ENCODE data around the gene SP140L. TPM values are rescaled to one million over a fixed set of nuclear protein-coding genes. Genes with fewer than 3 reads are reported as not detected.
"Not testable (repeated sequence)": the region's sequence is repeated elsewhere in the genome, so short reads cannot be mapped to it uniquely, and the experiment has no call there.

SP140L gene
- total RNA-seq, 1 donor from 2014 or later, result 4.3 TPM

- intact Hi-C loops (cut with micrococcal nuclease), result no loop called here
- H3K36me3 ChIP-seq, result peaks cover 13% of the 10 kb centered on the region
- DNase-seq, result no peak
- TF ChIP-seq, protein P1, sequence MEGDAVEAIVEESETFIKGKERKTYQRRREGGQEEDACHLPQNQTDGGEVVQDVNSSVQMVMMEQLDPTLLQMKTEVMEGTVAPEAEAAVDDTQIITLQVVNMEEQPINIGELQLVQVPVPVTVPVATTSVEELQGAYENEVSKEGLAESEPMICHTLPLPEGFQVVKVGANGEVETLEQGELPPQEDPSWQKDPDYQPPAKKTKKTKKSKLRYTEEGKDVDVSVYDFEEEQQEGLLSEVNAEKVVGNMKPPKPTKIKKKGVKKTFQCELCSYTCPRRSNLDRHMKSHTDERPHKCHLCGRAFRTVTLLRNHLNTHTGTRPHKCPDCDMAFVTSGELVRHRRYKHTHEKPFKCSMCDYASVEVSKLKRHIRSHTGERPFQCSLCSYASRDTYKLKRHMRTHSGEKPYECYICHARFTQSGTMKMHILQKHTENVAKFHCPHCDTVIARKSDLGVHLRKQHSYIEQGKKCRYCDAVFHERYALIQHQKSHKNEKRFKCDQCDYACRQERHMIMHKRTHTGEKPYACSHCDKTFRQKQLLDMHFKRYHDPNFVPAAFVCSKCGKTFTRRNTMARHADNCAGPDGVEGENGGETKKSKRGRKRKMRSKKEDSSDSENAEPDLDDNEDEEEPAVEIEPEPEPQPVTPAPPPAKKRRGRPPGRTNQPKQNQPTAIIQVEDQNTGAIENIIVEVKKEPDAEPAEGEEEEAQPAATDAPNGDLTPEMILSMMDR (IDR thresholded peaks at IDR 0.05; ENCODE audit: borderline replicate concordance), result no peak
- no peaks in the 10 kb centered on the region for H3K27me3 ChIP-seq (ENCODE audit: low read depth)
- no peaks in the 10 kb centered on the region for H3K4me1 ChIP-seq
- H3K9me3 ChIP-seq (replicated peaks), result no peaks in the 10 kb centered on the region
- H3K4me3 ChIP-seq, result no peak overlapping the region
- H3K27ac ChIP-seq (replicated peaks), result no peak overlapping the region
Observed at GRCh38 chr2:230335864-230336506, 9.0 kb downstream of the SP140L start.

GRCh38 chr2:230341936-230342528 is 15.0 kb downstream of the SP140L start:
- DNase-seq; H3K4me1 ChIP-seq; H3K27me3 ChIP-seq (ENCODE audit: low read depth); H3K27ac ChIP-seq (replicated peaks); intact Hi-C loops (cut with micrococcal nuclease); H3K4me3 ChIP-seq: not testable (repeated sequence)
- peaks cover 43% of the 10 kb centered on the region for H3K36me3 ChIP-seq
- H3K9me3 ChIP-seq (replicated peaks), result peaks cover 45% of the 10 kb centered on the region

- H3K27me3 ChIP-seq (ENCODE audit: low read depth), result not testable (repeated sequence)
Observed at GRCh38 chr2:230343041-230343624, 16.1 kb downstream of the SP140L start.

DNA sequence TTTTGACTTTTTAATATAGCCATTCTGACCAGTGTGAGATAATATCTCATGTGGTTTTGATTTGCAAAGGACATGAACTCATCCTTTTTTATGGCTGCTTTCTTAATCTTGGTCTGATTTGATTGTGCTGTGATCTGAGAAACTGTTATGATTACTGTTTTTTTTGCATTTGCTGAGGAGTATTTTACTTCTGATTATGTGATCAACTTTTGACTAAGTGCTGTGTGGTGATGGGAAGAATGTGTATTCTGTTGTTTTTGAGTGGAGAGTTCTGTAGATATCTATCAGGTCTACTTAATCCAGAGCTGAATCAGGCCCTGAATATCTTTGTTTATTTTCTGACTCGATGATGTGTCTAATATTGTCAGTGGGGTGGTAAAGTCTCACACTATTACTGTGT is 16.8 kb downstream of the SP140L start:
- Histone ChIP-seq H3K27me3 (ENCODE audit: low read depth) (no peaks in the 10 kb centered on the region), H3K27ac (replicated peaks) (no peak overlapping the region), H3K36me3 (peaks cover 43% of the 10 kb centered on the region), H3K4me1 (no peaks in the 10 kb centered on the region), H3K9me3 (replicated peaks) (peaks cover 54% of the 10 kb centered on the region), H3K4me3 (no peak overlapping the region)
- intact Hi-C loops (cut with micrococcal nuclease), result no loop called here
- TF ChIP-seq, protein P1 (IDR thresholded peaks at IDR 0.05; ENCODE audit: borderline replicate concordance), result no peak
- DNase-seq, result no peak

More at GRCh38 chr2:230343041-230343624, 16.1 kb downstream of the SP140L start:
- H3K4me1 ChIP-seq; H3K4me3 ChIP-seq; H3K27ac ChIP-seq (replicated peaks); DNase-seq; intact Hi-C loops (cut with micrococcal nuclease): not testable (repeated sequence)
- H3K36me3 ChIP-seq, result peaks cover 43% of the 10 kb centered on the region
- H3K9me3 ChIP-seq (replicated peaks), result peaks cover 54% of the 10 kb centered on the region

DNA sequence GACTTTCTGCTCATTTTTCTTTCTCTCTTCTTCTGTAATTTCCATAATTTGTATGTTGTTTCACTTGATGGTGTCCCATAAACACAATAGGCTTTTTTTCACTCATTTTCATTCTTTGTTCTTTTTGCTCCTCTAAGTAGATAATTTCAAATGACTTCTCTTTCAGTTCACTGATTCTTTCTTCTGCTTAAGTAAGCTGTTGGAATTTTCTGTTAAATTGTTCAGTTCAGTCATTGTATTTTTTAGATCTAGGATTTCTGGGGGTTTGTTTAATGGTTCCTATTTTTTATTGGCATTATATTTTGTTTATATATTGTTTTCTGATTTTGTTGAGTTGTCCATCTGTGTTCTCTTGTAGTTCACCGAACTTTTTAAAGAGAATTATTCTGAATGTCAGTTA is 19.5 kb downstream of the SP140L start:
- Histone ChIP-seq H3K4me1 (no peaks in the 10 kb centered on the region), H3K9me3 (replicated peaks) (peaks cover 54% of the 10 kb centered on the region), H3K27ac (replicated peaks) (no peak overlapping the region), H3K36me3 (peaks cover 43% of the 10 kb centered on the region), H3K27me3 (ENCODE audit: low read depth) (no peaks in the 10 kb centered on the region), H3K4me3 (no peak overlapping the region)
- no peak for DNase-seq
- TF ChIP-seq, protein P1 (IDR thresholded peaks at IDR 0.05; ENCODE audit: borderline replicate concordance), result no peak
- intact Hi-C loops (cut with micrococcal nuclease), result no loop called here

DNA sequence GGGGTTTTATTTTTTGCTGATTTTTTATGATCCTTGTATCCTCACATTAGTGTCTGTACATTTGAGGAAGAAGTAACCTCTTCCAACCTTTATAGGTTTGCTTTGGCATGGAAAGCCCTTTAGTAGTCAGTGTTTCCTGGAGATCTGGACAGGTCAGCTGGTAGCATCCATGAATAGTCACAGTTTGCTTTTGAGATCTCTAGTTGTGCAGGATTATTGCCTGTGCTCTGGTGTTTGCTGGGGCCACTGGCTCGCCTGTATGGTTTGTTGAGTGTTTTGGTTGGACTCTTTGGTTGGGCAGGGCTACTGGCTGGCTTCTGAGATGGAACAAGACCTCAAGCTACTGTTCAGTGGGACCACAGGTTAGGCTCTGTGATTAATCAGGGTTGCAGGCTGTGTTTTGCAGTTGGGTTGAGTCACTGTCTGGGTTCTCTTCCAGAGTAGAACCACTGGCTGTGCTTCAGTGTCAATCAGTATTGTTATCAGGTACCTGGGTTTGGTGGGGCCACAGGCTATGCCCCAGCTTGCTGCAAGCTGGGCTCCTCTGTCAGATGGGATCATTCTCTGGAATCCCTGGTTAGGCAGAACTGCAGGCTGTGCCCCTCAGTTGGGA is 20.0 kb downstream of the SP140L start:
- TF ChIP-seq, protein P1 (IDR thresholded peaks at IDR 0.05; ENCODE audit: borderline replicate concordance), result no peak
- Histone ChIP-seq H3K36me3 (peaks cover 41% of the 10 kb centered on the region), H3K4me3 (no peak overlapping the region), H3K9me3 (replicated peaks) (peaks cover 54% of the 10 kb centered on the region), H3K27me3 (ENCODE audit: low read depth) (no peaks in the 10 kb centered on the region), H3K4me1 (no peaks in the 10 kb centered on the region), H3K27ac (replicated peaks) (no peak overlapping the region)
- no peak for DNase-seq
- intact Hi-C loops (cut with micrococcal nuclease), result no loop called here

Measured in left ventricle myocardium inferior (tissue), 1 donor.